ENCODE measurements around the gene TWF1. TPM values are rescaled to one million over a fixed set of nuclear protein-coding genes. Genes with fewer than 3 reads are reported as not detected.

Gene TWF1
- total and polyA plus RNA-seq, 2 of the 4 experiments (the other 2 are of a cell fraction): 67.0 to 141 TPM

DNA sequence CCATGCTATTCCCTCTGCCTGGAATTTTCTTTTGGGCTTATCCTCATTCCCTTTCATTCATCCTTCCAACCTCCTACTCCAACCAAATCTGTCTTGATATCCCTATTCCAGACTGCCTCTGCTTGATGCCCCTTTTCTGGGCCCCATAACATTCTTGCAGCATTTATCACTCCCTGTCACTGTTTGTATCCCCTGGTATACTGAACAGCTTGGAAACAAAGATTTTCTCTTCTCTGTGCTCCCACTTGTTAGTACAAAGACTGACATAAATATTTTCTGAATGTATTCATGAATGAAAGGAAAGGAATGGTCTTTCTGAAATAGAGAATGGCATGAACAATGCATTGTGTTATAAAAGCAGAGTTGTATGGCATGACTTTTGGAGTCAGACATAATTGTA lies 39.8 kb downstream of the TWF1 start:
- DNase-seq: peak; percentile 19

More for the DNA sequence above, 39.8 kb downstream of the TWF1 start:
- Histone ChIP-seq H3K9me3 (ENCODE audit: control insufficient read depth, insufficient read depth, low read length) (no peaks in the 10 kb centered on the region), H2BK120ac (ENCODE audit: low read depth, low read length) (no peak overlapping the region), H3K9me1 (ENCODE audit: insufficient read depth, low read length) (no peaks in the 10 kb centered on the region; the same call in 1 of the 2 replicates), H3K36me3 (ENCODE audit: control insufficient read depth, insufficient read depth, low read length) (peaks cover 4% of the 10 kb centered on the region), H2AFZ (replicated peaks; ENCODE audit: low read length, poor library complexity) (no peak overlapping the region), H3K18ac (ENCODE audit: low read depth, low read length) (no peak overlapping the region), H3K4me2 (ENCODE audit: low read depth, low read length) (peak overlapping the region; percentile 45; the same call in 1 of the 2 replicates), H3K56ac (ENCODE audit: extremely low read depth, insufficient read depth, low read length) (no peak overlapping the region), H3K4me1 (ENCODE audit: control insufficient read depth, insufficient read depth, low read length) (peaks cover 6% of the 10 kb centered on the region), H3K27ac (ENCODE audit: insufficient read depth, low read length) (no peak overlapping the region), H2BK15ac (ENCODE audit: low read depth, low read length) (no peak overlapping the region), H3K9ac (ENCODE audit: low read depth, low read length) (no peak overlapping the region), H4K20me1 (ENCODE audit: insufficient read depth, low read length) (no peaks in the 10 kb centered on the region), H4K8ac (ENCODE audit: low read depth in 2 of 2, low read length in 2 of 2) (no peak overlapping the region), H2AK5ac (ENCODE audit: low read depth, low read length) (no peak overlapping the region), H3K23ac (ENCODE audit: low read depth, low read length) (peak overlapping the region; percentile 4; the same call in 1 of the 2 replicates), H3K27me3 (ENCODE audit: control insufficient read depth, insufficient read depth, low read length) (no peaks in the 10 kb centered on the region), H2BK20ac (ENCODE audit: low read depth, low read length) (no peak overlapping the region; the same call in 1 of the 2 replicates), H4K5ac (ENCODE audit: low read depth, low read length) (no peak overlapping the region), H3K4me3 (ENCODE audit: insufficient read depth, low read depth, low read length) (no peak overlapping the region), H2AK9ac (replicated peaks; ENCODE audit: low read depth, low read length, poor library complexity) (no peak overlapping the region), H4K91ac (ENCODE audit: insufficient read depth, low read depth, low read length) (no peak overlapping the region), H3K14ac (replicated peaks; ENCODE audit: low read depth, low read length) (no peak overlapping the region), H3K79me1 (ENCODE audit: low read depth in 1 of 2, low read length in 2 of 2) (peaks cover 3 to 8% of the 10 kb centered on the region in 2 experiments; a peak in 1 of 4 replicates), H3K4ac (ENCODE audit: low read depth, low read length) (no peak overlapping the region), H2BK5ac (ENCODE audit: low read depth, low read length, poor library complexity, severe bottlenecking) (no peak overlapping the region)
- no TSS peak for BruUV-seq (replicated peaks)
- intact Hi-C loops (cut with micrococcal nuclease): no loop called here
- ATAC-seq (ENCODE audit: low read depth): peak; percentile 74
- in situ Hi-C loops (cut with MboI; ENCODE audit: low sequenced_read_pairs): no loop called here
- dilution Hi-C loops (cut with HindIII; ENCODE audit: low sequenced_read_pairs, unreplicated experiment): no loop called here
- ChIA-PET POLR2A (ENCODE audit: unreplicated experiment) (no interaction called here), CTCF (no interaction called here)
- TF ChIP-seq FOS (IDR thresholded peaks at IDR 0.05; ENCODE audit: low read depth, low read length) (no peak), NFE2L2 (IDR thresholded peaks at IDR 0.05; ENCODE audit: low read depth, low read length) (no peak), RCOR1 (IDR thresholded peaks at IDR 0.05; ENCODE audit: insufficient replicate concordance, low read length) (no peak), CHD1 (IDR thresholded peaks at IDR 0.05; ENCODE audit: low read depth, low read length) (no peak), CEBPB (IDR thresholded peaks at IDR 0.05; ENCODE audit: low read depth, low read length) (no peak), RFX5 (IDR thresholded peaks at IDR 0.05; ENCODE audit: low read depth, low read length) (no peak), MAZ (IDR thresholded peaks at IDR 0.05; ENCODE audit: borderline replicate concordance, low read depth, low read length) (no peak), MXI1 (IDR thresholded peaks at IDR 0.05; ENCODE audit: borderline replicate concordance, low read depth, low read length) (no peak), MAFK (IDR thresholded peaks at IDR 0.05; ENCODE audit: low read depth, low read length) (no peak), SMC3 (IDR thresholded peaks at IDR 0.05; ENCODE audit: low read depth, low read length) (no peak), BHLHE40 (IDR thresholded peaks at IDR 0.05; ENCODE audit: low read depth, low read length) (no peak), POLR2A (IDR thresholded peaks at IDR 0.05; ENCODE audit: low read depth, low read length) (no peak), RAD21 (IDR thresholded peaks at IDR 0.05; ENCODE audit: low read length) (no peak)
- TF ChIP-seq, protein P1, sequence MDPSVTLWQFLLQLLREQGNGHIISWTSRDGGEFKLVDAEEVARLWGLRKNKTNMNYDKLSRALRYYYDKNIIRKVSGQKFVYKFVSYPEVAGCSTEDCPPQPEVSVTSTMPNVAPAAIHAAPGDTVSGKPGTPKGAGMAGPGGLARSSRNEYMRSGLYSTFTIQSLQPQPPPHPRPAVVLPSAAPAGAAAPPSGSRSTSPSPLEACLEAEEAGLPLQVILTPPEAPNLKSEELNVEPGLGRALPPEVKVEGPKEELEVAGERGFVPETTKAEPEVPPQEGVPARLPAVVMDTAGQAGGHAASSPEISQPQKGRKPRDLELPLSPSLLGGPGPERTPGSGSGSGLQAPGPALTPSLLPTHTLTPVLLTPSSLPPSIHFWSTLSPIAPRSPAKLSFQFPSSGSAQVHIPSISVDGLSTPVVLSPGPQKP (IDR thresholded peaks at IDR 0.05; ENCODE audit: borderline replicate concordance, low read depth, low read length): no peak
- TF ChIP-seq, protein P2, sequence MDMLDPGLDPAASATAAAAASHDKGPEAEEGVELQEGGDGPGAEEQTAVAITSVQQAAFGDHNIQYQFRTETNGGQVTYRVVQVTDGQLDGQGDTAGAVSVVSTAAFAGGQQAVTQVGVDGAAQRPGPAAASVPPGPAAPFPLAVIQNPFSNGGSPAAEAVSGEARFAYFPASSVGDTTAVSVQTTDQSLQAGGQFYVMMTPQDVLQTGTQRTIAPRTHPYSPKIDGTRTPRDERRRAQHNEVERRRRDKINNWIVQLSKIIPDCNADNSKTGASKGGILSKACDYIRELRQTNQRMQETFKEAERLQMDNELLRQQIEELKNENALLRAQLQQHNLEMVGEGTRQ (IDR thresholded peaks at IDR 0.05; ENCODE audit: low read depth, low read length): no peak
- TF ChIP-seq, protein P3, sequence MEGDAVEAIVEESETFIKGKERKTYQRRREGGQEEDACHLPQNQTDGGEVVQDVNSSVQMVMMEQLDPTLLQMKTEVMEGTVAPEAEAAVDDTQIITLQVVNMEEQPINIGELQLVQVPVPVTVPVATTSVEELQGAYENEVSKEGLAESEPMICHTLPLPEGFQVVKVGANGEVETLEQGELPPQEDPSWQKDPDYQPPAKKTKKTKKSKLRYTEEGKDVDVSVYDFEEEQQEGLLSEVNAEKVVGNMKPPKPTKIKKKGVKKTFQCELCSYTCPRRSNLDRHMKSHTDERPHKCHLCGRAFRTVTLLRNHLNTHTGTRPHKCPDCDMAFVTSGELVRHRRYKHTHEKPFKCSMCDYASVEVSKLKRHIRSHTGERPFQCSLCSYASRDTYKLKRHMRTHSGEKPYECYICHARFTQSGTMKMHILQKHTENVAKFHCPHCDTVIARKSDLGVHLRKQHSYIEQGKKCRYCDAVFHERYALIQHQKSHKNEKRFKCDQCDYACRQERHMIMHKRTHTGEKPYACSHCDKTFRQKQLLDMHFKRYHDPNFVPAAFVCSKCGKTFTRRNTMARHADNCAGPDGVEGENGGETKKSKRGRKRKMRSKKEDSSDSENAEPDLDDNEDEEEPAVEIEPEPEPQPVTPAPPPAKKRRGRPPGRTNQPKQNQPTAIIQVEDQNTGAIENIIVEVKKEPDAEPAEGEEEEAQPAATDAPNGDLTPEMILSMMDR (conservative IDR thresholded peaks at IDR 0.05; ENCODE audit: low read depth, low read length): no peak
